ENCODE measurements around the gene SPCS3. TPM values are rescaled to one million over a fixed set of nuclear protein-coding genes. Genes with fewer than 3 reads are reported as not detected.
A peak's percentile ranks its signal among the peaks of the same experiment; 100 is the strongest.

Gene SPCS3
- total RNA-seq, 1 donor from 2014 or later, result 128 TPM

GRCh38 chr4:176363072-176363471, 43.3 kb downstream of the SPCS3 start:
- Histone ChIP-seq H3F3A (ENCODE audit: low read depth) (no peaks in the 10 kb centered on the region), H3K79me2 (ENCODE audit: low read depth) (no peaks in the 10 kb centered on the region), H3K4me3 (no peak overlapping the region), H3K27me3 (no peaks in the 10 kb centered on the region), H3K4me1 (no peaks in the 10 kb centered on the region), H2AFZ (replicated peaks) (no peak overlapping the region), H3K4me2 (no peak overlapping the region), H4K20me1 (ENCODE audit: low read depth) (no peaks in the 10 kb centered on the region), H3K36me3 (no peaks in the 10 kb centered on the region), H3K9ac (no peak overlapping the region), H3K9me3 (ENCODE audit: low read depth) (no peaks in the 10 kb centered on the region), H3K27ac (no peak overlapping the region)
- no peak overlapping the region for H3K27ac Mint-ChIP-seq
- peaks cover 4% of the 10 kb centered on the region for H3K27me3 Mint-ChIP-seq (ENCODE audit: insufficient read depth, low read depth)
- peaks cover 28% of the 10 kb centered on the region for H3K9me3 Mint-ChIP-seq
- no peak for DNase-seq (ENCODE audit: low spot score)
- peaks cover 2% of the 10 kb centered on the region for H3K36me3 Mint-ChIP-seq
- no peak for TF ChIP-seq EZH2 (IDR thresholded peaks at IDR 0.05)
- TF ChIP-seq EZH2phosphoT487 (IDR thresholded peaks at IDR 0.05), result no peak
- TF ChIP-seq CTCF (IDR thresholded peaks at IDR 0.05), result no peak
- H3K4me3 Mint-ChIP-seq, result no peak overlapping the region
- no peaks in the 10 kb centered on the region for H3K4me1 Mint-ChIP-seq

GRCh38 chr4:176367771-176368465, 48.2 kb downstream of the SPCS3 start:
- H2AFZ ChIP-seq (replicated peaks), result no peak overlapping the region
- H3K27ac ChIP-seq, result no peak overlapping the region
- no peaks in the 10 kb centered on the region for H3K36me3 ChIP-seq
- no peak for DNase-seq (ENCODE audit: low spot score)
- no peaks in the 10 kb centered on the region for H3K4me1 Mint-ChIP-seq
- no peak for TF ChIP-seq EZH2phosphoT487 (IDR thresholded peaks at IDR 0.05)
- TF ChIP-seq CTCF (IDR thresholded peaks at IDR 0.05), result no peak
- no peak for TF ChIP-seq EZH2 (IDR thresholded peaks at IDR 0.05)
- no peaks in the 10 kb centered on the region for H3K9me3 ChIP-seq (ENCODE audit: low read depth)
- H3K27me3 Mint-ChIP-seq (ENCODE audit: insufficient read depth, low read depth), result peaks cover 2% of the 10 kb centered on the region
- H3K9ac ChIP-seq, result no peak overlapping the region
- peaks cover 25% of the 10 kb centered on the region for H3K9me3 Mint-ChIP-seq
- no peak overlapping the region for H3K4me2 ChIP-seq
- H3K27me3 ChIP-seq, result no peaks in the 10 kb centered on the region
- H3F3A ChIP-seq (ENCODE audit: low read depth), result no peaks in the 10 kb centered on the region
- H3K4me3 Mint-ChIP-seq, result no peak overlapping the region
- no peaks in the 10 kb centered on the region for H3K4me1 ChIP-seq
- H4K20me1 ChIP-seq (ENCODE audit: low read depth), result no peaks in the 10 kb centered on the region
- H3K79me2 ChIP-seq (ENCODE audit: low read depth), result no peaks in the 10 kb centered on the region
- no peaks in the 10 kb centered on the region for H3K36me3 Mint-ChIP-seq
- no peak overlapping the region for H3K4me3 ChIP-seq
- H3K27ac Mint-ChIP-seq, result no peak overlapping the region

- TF ChIP-seq EZH2 (IDR thresholded peaks at IDR 0.05) (no peak), EZH2phosphoT487 (IDR thresholded peaks at IDR 0.05) (no peak), CTCF (IDR thresholded peaks at IDR 0.05) (peak; percentile 68)
- Histone ChIP-seq H3K9ac (no peak overlapping the region), H3K79me2 (ENCODE audit: low read depth) (no peaks in the 10 kb centered on the region), H3K4me2 (no peak overlapping the region), H4K20me1 (ENCODE audit: low read depth) (no peaks in the 10 kb centered on the region), H2AFZ (replicated peaks) (no peak overlapping the region), H3K4me3 (no peak overlapping the region), H3K36me3 (no peaks in the 10 kb centered on the region), H3K9me3 (ENCODE audit: low read depth) (no peaks in the 10 kb centered on the region), H3K27me3 (no peaks in the 10 kb centered on the region), H3F3A (ENCODE audit: low read depth) (no peaks in the 10 kb centered on the region), H3K4me1 (no peaks in the 10 kb centered on the region), H3K27ac (no peak overlapping the region)
- no peak overlapping the region for H3K27ac Mint-ChIP-seq
- no peaks in the 10 kb centered on the region for H3K36me3 Mint-ChIP-seq
- no peaks in the 10 kb centered on the region for H3K27me3 Mint-ChIP-seq (ENCODE audit: insufficient read depth, low read depth)
- H3K4me1 Mint-ChIP-seq, result no peaks in the 10 kb centered on the region
- peaks cover 2% of the 10 kb centered on the region for H3K9me3 Mint-ChIP-seq
- no peak overlapping the region for H3K4me3 Mint-ChIP-seq
- peak; percentile 41 for DNase-seq (ENCODE audit: low spot score)
Observed at GRCh38 chr4:176376032-176376614, 56.4 kb downstream of the SPCS3 start.
